HTERT RPE-1 (cell line): Measurements from ENCODE around the gene TCP1.
"Not testable (repeated sequence)": the region's sequence is repeated elsewhere in the genome, so short reads cannot be mapped to it uniquely, and the experiment has no call there.

ENCODE experiments used
- in situ Hi-C: fragments of 300-500 bp; cut with MboI; formaldehyde crosslinking; loops from 4 replicates; pipeline ENCODE4 v1.14.3; 2020; ENCODE audit warnings: low sequenced_read_pairs

Gene TCP1

GRCh38 chr6:159778131-159778530 is 11.3 kb downstream of the TCP1 start:
- in situ Hi-C loops = no loop called here

GRCh38 chr6:159777240-159777904 is 12.0 kb downstream of the TCP1 start:
- in situ Hi-C loops = no loop called here

- in situ Hi-C loops = no loop called here
These were observed 17.2 kb downstream of the TCP1 start for GRCh38 chr6:159772196-159772595.

- in situ Hi-C loops = no loop called here
These were observed 19.9 kb downstream of the TCP1 start for GRCh38 chr6:159769470-159769869.

- in situ Hi-C loops = no loop called here
These were observed 22.5 kb downstream of the TCP1 start for GRCh38 chr6:159766906-159767305.

- in situ Hi-C loops = no loop called here
These were observed 26.6 kb downstream of the TCP1 start for GRCh38 chr6:159762681-159763293.

GRCh38 chr6:159761873-159762680 is 27.3 kb downstream of the TCP1 start, which contains the start of gene ACAT2:
Gene ACAT2 (plus strand): TSS chr6:159762045. CDS start chr6:159762088, 43 bp downstream.
- in situ Hi-C loops = no loop called here

- in situ Hi-C loops = no loop called here
These were observed 28.1 kb downstream of the TCP1 start for GRCh38 chr6:159761129-159761872.

- in situ Hi-C loops = no loop called here
These were observed 28.8 kb downstream of the TCP1 start for GRCh38 chr6:159760602-159761057.

- in situ Hi-C loops = no loop called here
These were observed 29.8 kb downstream of the TCP1 start for GRCh38 chr6:159759645-159760044.

- in situ Hi-C loops = no loop called here
These were observed 31.1 kb downstream of the TCP1 start for GRCh38 chr6:159758031-159759001.

GRCh38 chr6:159756508-159756907 is 32.9 kb downstream of the TCP1 start:
- in situ Hi-C loops = no loop called here

GRCh38 chr6:159754959-159755914 is 34.2 kb downstream of the TCP1 start:
- in situ Hi-C loops = no loop called here

- in situ Hi-C loops = no loop called here
These were observed 35.0 kb downstream of the TCP1 start for GRCh38 chr6:159754401-159754800.

GRCh38 chr6:159753081-159753872 is 36.1 kb downstream of the TCP1 start:
- in situ Hi-C loops = no loop called here

GRCh38 chr6:159751448-159751847 is 38.0 kb downstream of the TCP1 start:
- in situ Hi-C loops = no loop called here

GRCh38 chr6:159748127-159748526 is 41.3 kb downstream of the TCP1 start:
- in situ Hi-C loops = not testable (repeated sequence)

- in situ Hi-C loops = no loop called here
These were observed 42.6 kb downstream of the TCP1 start for GRCh38 chr6:159746759-159747158.
